ENCODE results near the gene CDC14A. TPM values are rescaled to one million over a fixed set of nuclear protein-coding genes. Genes with fewer than 3 reads are reported as not detected.

CDC14A gene
- total RNA-seq, 6 experiments from 2014 or later: 2.4 to 5.1 (median 3.0) TPM

GRCh38 chr1:100382657-100383056 is 30.4 kb downstream of the CDC14A start:
- Mint-ChIP-seq H3K4me3 (no peak overlapping the region), H3K9me3 (no peaks in the 10 kb centered on the region), H3K4me1 (ENCODE audit: low read depth) (peaks cover 8% of the 10 kb centered on the region), H3K36me3 (ENCODE audit: low read depth) (no peaks in the 10 kb centered on the region), H3K27ac (no peak overlapping the region), H3K27me3 (ENCODE audit: insufficient read depth) (peaks cover 2% of the 10 kb centered on the region; the same call in 1 of the 2 replicates)
- TF ChIP-seq, protein P1, sequence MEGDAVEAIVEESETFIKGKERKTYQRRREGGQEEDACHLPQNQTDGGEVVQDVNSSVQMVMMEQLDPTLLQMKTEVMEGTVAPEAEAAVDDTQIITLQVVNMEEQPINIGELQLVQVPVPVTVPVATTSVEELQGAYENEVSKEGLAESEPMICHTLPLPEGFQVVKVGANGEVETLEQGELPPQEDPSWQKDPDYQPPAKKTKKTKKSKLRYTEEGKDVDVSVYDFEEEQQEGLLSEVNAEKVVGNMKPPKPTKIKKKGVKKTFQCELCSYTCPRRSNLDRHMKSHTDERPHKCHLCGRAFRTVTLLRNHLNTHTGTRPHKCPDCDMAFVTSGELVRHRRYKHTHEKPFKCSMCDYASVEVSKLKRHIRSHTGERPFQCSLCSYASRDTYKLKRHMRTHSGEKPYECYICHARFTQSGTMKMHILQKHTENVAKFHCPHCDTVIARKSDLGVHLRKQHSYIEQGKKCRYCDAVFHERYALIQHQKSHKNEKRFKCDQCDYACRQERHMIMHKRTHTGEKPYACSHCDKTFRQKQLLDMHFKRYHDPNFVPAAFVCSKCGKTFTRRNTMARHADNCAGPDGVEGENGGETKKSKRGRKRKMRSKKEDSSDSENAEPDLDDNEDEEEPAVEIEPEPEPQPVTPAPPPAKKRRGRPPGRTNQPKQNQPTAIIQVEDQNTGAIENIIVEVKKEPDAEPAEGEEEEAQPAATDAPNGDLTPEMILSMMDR (IDR thresholded peaks at IDR 0.05): no peak
- DNase-seq: no peak

DNA sequence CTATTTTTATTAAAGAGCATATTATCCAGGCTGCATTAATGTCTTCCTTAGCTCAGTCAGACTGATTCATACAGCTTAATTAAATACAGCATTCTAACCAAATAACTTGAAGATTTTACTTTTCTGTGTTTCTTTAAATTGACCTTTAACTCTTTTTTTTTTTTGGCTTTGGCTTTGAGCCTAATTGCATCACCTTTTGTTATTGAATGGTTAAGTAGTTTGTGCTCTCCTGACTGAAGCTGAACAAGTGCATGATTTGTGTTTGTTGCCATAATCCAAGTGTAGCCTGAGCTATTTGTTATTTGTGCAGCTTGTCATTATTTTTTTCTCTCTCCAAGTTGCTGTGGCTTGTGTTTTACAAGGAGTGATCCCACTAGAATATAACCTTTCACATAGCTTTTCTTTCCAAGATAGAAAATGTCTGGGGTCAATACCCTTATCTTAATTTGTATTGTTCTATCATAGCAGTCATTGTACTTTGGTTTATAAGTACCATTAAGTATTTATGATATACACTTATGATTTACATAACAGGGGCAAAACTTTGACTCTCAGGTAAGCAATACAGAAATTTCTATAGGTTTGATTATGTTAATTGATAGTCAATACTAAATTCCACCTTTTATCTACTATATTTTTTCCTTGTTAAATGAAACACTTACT is 31.6 kb downstream of the CDC14A start:
- no peak for DNase-seq
- H3K27me3 Mint-ChIP-seq (ENCODE audit: insufficient read depth): peaks cover 2% of the 10 kb centered on the region; the same call in 1 of the 2 replicates
- no peak overlapping the region for H3K4me3 Mint-ChIP-seq
- no peaks in the 10 kb centered on the region for H3K9me3 Mint-ChIP-seq
- H3K27ac Mint-ChIP-seq: no peak overlapping the region
- H3K36me3 Mint-ChIP-seq (ENCODE audit: low read depth): no peaks in the 10 kb centered on the region
- peaks cover 14% of the 10 kb centered on the region for H3K4me1 Mint-ChIP-seq (ENCODE audit: low read depth)
- TF ChIP-seq, protein P1 (IDR thresholded peaks at IDR 0.05): no peak

DNA sequence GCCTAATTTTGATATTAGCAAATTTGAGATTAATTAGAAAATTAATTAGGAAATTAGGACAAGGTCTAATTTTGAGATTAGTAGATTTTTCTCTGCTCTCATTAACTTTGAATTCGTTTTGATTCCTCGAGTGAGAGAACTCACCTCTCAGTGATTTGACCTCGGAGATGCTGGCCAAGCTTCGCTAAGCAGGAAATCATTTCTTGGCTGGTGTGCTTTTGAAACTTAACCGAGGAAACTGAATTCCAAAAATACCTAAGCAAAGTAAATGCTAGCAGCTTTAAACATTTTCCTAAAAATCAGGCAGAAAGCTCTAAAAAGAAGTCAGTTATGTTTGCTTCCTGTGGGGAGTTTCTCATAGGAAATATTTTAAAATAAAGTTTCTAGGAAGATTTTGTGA is 34.9 kb downstream of the CDC14A start:
- DNase-seq: no peak
- Mint-ChIP-seq H3K27ac (no peak overlapping the region), H3K4me1 (ENCODE audit: low read depth) (peaks cover 14% of the 10 kb centered on the region), H3K4me3 (no peak overlapping the region), H3K27me3 (ENCODE audit: insufficient read depth) (peaks cover 2% of the 10 kb centered on the region; the same call in 1 of the 2 replicates), H3K36me3 (ENCODE audit: low read depth) (no peaks in the 10 kb centered on the region), H3K9me3 (no peaks in the 10 kb centered on the region)
- TF ChIP-seq, protein P1 (IDR thresholded peaks at IDR 0.05): no peak

DNA sequence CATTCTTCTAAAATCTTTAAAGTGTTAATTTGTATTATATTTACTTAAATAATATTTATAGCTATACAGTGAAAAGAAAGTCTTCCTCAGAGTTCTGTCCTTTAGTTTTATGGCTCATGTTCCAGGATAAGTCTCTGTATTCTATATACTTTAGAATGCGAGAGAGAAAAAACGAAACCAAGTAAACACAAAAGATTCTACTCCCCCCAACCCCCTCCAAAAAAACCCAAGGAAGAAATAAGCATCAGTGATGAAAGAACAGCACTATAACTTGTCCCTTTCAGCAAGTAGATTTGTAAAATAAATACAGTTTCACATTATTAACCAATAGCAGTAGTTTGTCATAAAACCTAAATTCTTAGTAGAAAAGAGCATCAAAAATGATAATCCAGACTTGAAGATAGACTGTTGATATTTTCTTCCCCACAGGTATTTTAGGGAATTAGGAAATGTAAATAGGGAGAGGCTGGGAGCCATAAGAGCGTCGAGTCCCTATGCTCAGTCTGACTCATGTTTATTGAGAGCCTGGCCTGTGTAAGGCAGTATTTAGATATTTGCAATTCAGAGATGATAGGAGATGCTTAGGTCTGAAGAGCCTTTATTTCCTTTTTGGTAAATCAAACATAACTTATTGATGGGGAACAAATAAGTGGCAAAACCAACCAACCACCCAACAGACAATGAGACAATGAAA is 35.5 kb downstream of the CDC14A start:
- TF ChIP-seq, protein P1 (IDR thresholded peaks at IDR 0.05): no peak
- H3K27me3 Mint-ChIP-seq (ENCODE audit: insufficient read depth): peaks cover 2% of the 10 kb centered on the region; the same call in 1 of the 2 replicates
- H3K4me3 Mint-ChIP-seq: no peak overlapping the region
- peaks cover 16% of the 10 kb centered on the region for H3K4me1 Mint-ChIP-seq (ENCODE audit: low read depth)
- no peak for DNase-seq
- no peaks in the 10 kb centered on the region for H3K36me3 Mint-ChIP-seq (ENCODE audit: low read depth)
- H3K9me3 Mint-ChIP-seq: no peaks in the 10 kb centered on the region
- H3K27ac Mint-ChIP-seq: no peak overlapping the region

DNA sequence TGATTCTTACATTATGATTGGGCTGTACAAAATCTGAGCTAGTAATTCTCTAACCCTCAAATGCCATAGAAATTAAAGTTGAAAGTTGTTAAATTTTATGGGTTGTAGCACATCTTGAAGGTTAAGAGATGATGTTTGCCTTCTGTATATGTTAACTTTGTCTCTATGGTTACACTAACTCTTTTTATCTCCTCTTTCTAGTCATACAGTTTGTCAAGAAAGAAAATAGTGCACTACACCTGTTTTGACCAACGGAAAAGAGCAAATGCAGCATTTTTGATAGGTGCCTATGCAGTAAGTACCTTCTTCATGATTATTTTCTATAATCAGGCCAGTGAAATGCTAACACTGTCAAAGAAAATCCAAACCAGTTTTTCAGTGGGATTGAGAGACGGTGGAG is 38.2 kb downstream of the CDC14A start:
- Mint-ChIP-seq H3K4me3 (no peak overlapping the region), H3K36me3 (ENCODE audit: low read depth) (no peaks in the 10 kb centered on the region), H3K9me3 (no peaks in the 10 kb centered on the region), H3K27ac (no peak overlapping the region), H3K27me3 (ENCODE audit: insufficient read depth) (peaks cover 2% of the 10 kb centered on the region), H3K4me1 (ENCODE audit: low read depth) (peaks cover 20% of the 10 kb centered on the region)
- DNase-seq: no peak
- TF ChIP-seq, protein P1 (IDR thresholded peaks at IDR 0.05): no peak
